A673 (cell line): Measurements from ENCODE around the gene LRP2. TPM values are rescaled to one million over a fixed set of nuclear protein-coding genes. Genes with fewer than 3 reads are reported as not detected.

Experiments used
- BruUV-seq: library from RNA; stranded (reverse); fragments of 400-500 nt; replicated peaks from 2 replicates; lab custom pipeline; 2021; lab: Mats Ljungman, UMichigan
- CTCF ChIA-PET: fragments of 300-600 bp; sonication (Branson Sonifier 250); formaldehyde crosslinking; loops from one replicate; lab custom pipeline; 2022; ENCODE audit warnings: antibody characterized with exemption; lab: Charles Lee
- POLR2A ChIA-PET: fragments of 300-600 bp; sonication (Branson Sonifier 250); formaldehyde crosslinking; loops from one replicate; lab custom pipeline; 2022; ENCODE audit warnings: antibody characterized with exemption; ENCODE audit not compliant: low non-redundant PET; lab: Charles Lee
- DNase-seq: peaks from one replicate; pipeline ENCODE4 v3.0.0-alpha.2; 2015; ENCODE audit warnings: low spot score
- H3K27ac ChIP-seq: fragments of 200-600 bp; sonication (generic); 2 replicates; pipeline ENCODE4 v1.5.1; 2016; ENCODE audit warnings: mixed run types, low read depth, mild to moderate bottlenecking, mixed read lengths, antibody characterized with exemption, low read length; ENCODE audit not compliant: poor library complexity, severe bottlenecking
- H3K27me3 ChIP-seq: fragments of 200-600 bp; sonication (generic); replicated peaks from 2 replicates; pipeline ENCODE4 v1.6.1; 2017; ENCODE audit warnings: mixed run types, low read depth, mild to moderate bottlenecking, mixed read lengths, antibody characterized with exemption, low read length; ENCODE audit not compliant: insufficient read depth, poor library complexity
- H3K36me3 ChIP-seq: fragments of 200-600 bp; sonication (generic); 2 replicates; pipeline ENCODE4 v1.6.1; 2016; ENCODE audit warnings: mixed run types, mild to moderate bottlenecking, mixed read lengths, antibody characterized with exemption, low read length; ENCODE audit not compliant: insufficient read depth, poor library complexity, severe bottlenecking
- H3K4me1 ChIP-seq: fragments of 200-600 bp; sonication (generic); 2 replicates; pipeline ENCODE4 v1.6.1; 2017; ENCODE audit warnings: mixed run types, mild to moderate bottlenecking, mixed read lengths, antibody characterized with exemption, low read length; ENCODE audit not compliant: insufficient read depth, poor library complexity, severe bottlenecking
- H3K4me3 ChIP-seq: fragments of 200-600 bp; sonication (generic); 2 replicates; pipeline ENCODE4 v1.5.1; 2016; ENCODE audit warnings: low read depth, mixed run types, mild to moderate bottlenecking, mixed read lengths, low read length; ENCODE audit not compliant: poor library complexity, severe bottlenecking
- H3K9me3 ChIP-seq: fragments of 200-600 bp; sonication (generic); 2 replicates; pipeline ENCODE4 v1.6.1; 2016; ENCODE audit warnings: mixed run types, low read depth, mild to moderate bottlenecking, mixed read lengths, antibody characterized with exemption, low read length; ENCODE audit not compliant: poor library complexity, severe bottlenecking
- EZH2 ChIP-seq: fragments of 200-600 bp; sonication (generic); IDR thresholded peaks from 2 replicates; pipeline ENCODE4 v1.6.1; 2017; ENCODE audit warnings: borderline replicate concordance, low read depth, mild to moderate bottlenecking, mixed read lengths, antibody characterized with exemption, low read length; ENCODE audit not compliant: poor library complexity, severe bottlenecking
- intact Hi-C: fragments of 100-400 bp; cut with micrococcal nuclease; formaldehyde crosslinking; loops from one replicate; pipeline ENCODE4 v1.10.0; 2022; ENCODE audit not compliant: unreplicated experiment
- total RNA-seq: library from RNA; stranded (reverse); gene quantifications from 2 replicates; pipeline ENCODE4 v1.2.3, GENCODE V29; 2021
- TF ChIP-seq, protein P1 (sequence below): fragments of 300-800, 200-600 bp; sonication (generic); conservative IDR thresholded peaks from 2 replicates; pipeline ENCODE4 v1.5.1; 2017; ENCODE audit warnings: low read depth, mild to moderate bottlenecking, antibody characterized with exemption, low read length, moderate library complexity, mixed read lengths

The LRP2 gene
- total RNA-seq, 1 experiment from 2014 or later = 0.26 TPM

DNA sequence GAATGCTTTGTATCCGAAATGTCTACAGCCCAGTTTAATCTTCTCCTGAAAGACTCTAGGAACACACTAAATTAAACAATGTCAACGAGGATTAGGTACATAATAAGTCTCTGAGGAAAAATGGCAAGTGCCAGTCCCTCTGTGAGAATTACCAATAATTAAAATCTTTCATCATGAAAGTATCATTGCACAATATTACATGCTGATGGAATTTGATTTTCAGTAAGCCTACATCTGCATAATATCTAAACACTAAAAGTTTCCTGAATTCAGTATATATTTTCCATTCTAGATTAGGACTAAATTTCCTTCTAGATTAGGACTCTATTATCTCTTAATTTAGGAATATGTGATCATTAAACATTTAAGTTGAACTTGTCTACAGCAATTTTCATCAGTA lies 132.1 kb downstream of the LRP2 start:
- CTCF ChIA-PET = no interaction called here
- H3K36me3 ChIP-seq = no peaks in the 10 kb centered on the region
- intact Hi-C loops = no loop called here
- H3K27me3 ChIP-seq = no peaks in the 10 kb centered on the region
- no peak for TF ChIP-seq EZH2
- TF ChIP-seq, protein P1, sequence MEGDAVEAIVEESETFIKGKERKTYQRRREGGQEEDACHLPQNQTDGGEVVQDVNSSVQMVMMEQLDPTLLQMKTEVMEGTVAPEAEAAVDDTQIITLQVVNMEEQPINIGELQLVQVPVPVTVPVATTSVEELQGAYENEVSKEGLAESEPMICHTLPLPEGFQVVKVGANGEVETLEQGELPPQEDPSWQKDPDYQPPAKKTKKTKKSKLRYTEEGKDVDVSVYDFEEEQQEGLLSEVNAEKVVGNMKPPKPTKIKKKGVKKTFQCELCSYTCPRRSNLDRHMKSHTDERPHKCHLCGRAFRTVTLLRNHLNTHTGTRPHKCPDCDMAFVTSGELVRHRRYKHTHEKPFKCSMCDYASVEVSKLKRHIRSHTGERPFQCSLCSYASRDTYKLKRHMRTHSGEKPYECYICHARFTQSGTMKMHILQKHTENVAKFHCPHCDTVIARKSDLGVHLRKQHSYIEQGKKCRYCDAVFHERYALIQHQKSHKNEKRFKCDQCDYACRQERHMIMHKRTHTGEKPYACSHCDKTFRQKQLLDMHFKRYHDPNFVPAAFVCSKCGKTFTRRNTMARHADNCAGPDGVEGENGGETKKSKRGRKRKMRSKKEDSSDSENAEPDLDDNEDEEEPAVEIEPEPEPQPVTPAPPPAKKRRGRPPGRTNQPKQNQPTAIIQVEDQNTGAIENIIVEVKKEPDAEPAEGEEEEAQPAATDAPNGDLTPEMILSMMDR = no peak
- H3K4me3 ChIP-seq = no peak overlapping the region
- POLR2A ChIA-PET = no interaction called here
- no peaks in the 10 kb centered on the region for H3K9me3 ChIP-seq
- H3K27ac ChIP-seq = no peak overlapping the region
- DNase-seq = no peak
- BruUV-seq = no TSS peak
- no peaks in the 10 kb centered on the region for H3K4me1 ChIP-seq

DNA sequence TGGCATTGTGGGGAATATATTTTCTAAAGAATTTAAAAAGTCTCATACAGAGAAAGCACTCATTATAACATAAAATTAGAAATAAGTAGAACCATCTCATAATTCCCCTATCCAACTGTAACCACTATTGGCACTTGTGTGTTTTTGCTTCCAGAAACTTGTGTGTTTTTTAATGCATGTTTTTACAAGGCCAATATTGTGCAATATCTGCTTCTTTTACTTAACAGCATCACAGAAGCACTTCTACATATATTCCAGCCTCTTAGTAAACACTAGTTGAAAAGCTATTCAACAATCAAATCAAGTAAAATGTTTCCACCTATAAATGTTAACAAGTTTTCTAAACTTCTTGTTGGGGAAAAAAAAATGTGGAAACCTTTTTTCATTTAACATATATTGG lies 132.7 kb downstream of the LRP2 start:
- Histone ChIP-seq H3K27ac (no peak overlapping the region), H3K36me3 (no peaks in the 10 kb centered on the region), H3K27me3 (no peaks in the 10 kb centered on the region), H3K9me3 (no peaks in the 10 kb centered on the region), H3K4me3 (no peak overlapping the region), H3K4me1 (no peaks in the 10 kb centered on the region)
- no peak for DNase-seq
- BruUV-seq = no TSS peak
- intact Hi-C loops = no loop called here
- ChIA-PET POLR2A (no interaction called here), CTCF (no interaction called here)
- TF ChIP-seq EZH2 = no peak
- TF ChIP-seq, protein P1 = no peak

DNA sequence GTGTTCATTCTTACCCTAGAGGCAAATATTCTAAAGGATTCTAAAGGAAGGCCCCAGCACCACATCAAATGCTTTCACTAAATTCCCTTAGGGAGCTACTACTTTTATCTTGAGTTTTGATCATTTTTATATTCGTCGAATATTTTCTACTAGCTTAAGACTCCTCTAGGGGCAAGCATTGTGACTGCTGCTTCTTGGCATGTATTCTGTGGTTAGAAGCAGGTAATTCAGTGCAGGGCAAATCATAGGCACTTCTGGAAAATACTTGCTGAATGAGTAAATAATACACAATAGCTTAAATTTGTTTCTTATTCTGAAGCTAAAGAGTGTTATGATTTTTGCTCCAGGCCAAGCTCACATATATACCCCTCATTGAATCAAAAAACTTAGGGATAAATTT lies 136.4 kb downstream of the LRP2 start:
- no peaks in the 10 kb centered on the region for H3K4me1 ChIP-seq
- no peak overlapping the region for H3K4me3 ChIP-seq
- H3K27ac ChIP-seq = no peak overlapping the region
- no peak for DNase-seq
- H3K27me3 ChIP-seq = no peaks in the 10 kb centered on the region
- no peaks in the 10 kb centered on the region for H3K36me3 ChIP-seq
- BruUV-seq = no TSS peak
- CTCF ChIA-PET = no interaction called here
- no peaks in the 10 kb centered on the region for H3K9me3 ChIP-seq
- TF ChIP-seq EZH2 = no peak
- intact Hi-C loops = no loop called here
- POLR2A ChIA-PET = no interaction called here

DNA sequence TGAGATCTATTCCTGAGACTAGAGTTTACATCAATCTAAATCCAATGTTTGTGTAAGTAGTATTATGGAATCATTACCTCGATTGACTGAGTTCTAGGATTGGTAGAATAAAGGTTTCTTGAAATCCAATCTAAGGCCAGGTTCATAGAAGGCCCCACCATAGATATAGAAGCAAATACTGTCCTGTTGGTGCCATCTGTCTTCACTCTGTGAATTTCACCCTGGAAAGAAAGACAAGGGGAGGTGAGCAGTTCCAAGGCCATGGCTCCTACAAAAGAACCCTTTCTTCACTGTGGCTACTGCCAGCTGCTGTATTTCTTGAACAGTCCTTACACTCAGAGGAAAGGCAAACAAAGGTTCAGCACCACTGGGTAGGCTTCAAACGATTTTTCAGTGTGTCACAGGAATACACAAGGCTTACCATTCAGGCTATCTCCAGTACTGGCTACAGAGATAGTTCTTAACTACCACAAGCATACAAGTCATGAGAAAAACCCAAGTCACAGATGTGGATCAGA lies 137.0 kb downstream of the LRP2 start:
- POLR2A ChIA-PET = no interaction called here
- no TSS peak for BruUV-seq
- no peak overlapping the region for H3K27ac ChIP-seq
- DNase-seq = no peak
- H3K4me1 ChIP-seq = no peaks in the 10 kb centered on the region
- intact Hi-C loops = no loop called here
- TF ChIP-seq, protein P1 = no peak
- no peak for TF ChIP-seq EZH2
- H3K27me3 ChIP-seq = no peaks in the 10 kb centered on the region
- CTCF ChIA-PET = no interaction called here
- no peak overlapping the region for H3K4me3 ChIP-seq
- H3K36me3 ChIP-seq = no peaks in the 10 kb centered on the region
- H3K9me3 ChIP-seq = no peaks in the 10 kb centered on the region
